GM18858 (cell line): ENCODE results near the gene SENP2.
"Not testable (repeated sequence)": the region's sequence is repeated elsewhere in the genome, so short reads cannot be mapped to it uniquely, and the experiment has no call there.

Experiments used
- ATAC-seq: cut with Tn5 transposase; IDR thresholded peaks from one replicate; pipeline ENCODE4 v1.9.1; 2021; ENCODE audit not compliant: unreplicated experiment

SENP2 gene

GRCh38 chr3:185585518-185585858 lies 607 bp upstream of the SENP2 start:
- ATAC-seq: no peak

DNA sequence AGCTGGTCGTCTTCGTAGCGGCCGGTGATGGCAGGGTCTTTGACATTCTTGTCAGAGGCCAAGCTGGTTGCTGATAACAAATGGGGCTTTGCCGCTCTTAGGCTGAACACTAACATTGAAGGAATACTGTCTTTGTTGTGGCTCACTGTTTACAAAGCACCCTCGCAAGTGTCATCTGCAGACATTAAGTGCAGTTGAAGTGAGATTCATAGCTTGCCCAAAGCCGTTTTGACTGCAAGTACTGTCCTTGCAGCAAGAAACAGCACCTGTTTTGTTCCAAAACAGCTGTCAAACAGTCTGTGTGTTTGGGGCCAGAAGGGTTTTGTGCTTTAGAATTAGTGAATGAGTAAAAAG lies 568 bp downstream of the SENP2 start:
- ATAC-seq: no peak

DNA sequence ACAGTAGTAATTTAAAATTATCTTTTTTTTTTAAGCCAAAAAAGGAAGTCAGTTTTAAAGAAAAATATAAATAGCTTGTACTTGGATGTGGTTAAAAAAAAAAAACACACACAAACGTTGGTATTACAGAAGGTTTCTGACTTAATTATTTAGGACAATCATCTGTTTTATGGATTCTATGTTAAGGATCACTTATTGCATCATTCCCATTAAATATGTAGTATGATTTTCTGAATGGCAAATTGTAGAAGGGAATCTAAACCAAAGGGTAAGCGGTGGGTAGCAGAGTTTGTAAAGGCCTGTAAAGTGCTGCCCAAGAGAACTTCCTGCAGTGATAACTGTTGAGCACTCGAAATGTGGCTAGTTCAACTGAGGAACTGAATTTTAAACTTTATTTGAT lies 8.0 kb downstream of the SENP2 start:
- ATAC-seq: no peak

DNA sequence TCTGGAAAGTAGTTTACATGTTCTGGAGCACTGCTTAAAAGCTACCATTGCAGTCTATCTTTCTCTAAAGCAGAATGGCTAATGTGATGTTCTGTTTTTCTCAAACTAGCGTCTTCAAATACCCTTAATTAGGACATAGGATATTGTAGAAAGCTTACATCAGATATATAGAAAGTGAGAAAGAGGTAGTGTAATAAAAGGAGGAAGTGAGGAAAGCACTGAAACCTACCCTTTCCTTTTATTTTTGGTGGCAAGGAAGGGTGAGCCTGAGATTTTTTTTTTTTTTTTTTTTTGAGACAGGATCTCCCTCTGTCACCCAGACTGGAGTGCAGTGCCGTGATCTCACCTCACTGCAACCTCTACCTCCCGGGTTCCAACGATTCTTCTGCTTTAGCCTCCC lies 9.4 kb downstream of the SENP2 start:
- no peak for ATAC-seq

GRCh38 chr3:185605566-185605965 lies 19.5 kb downstream of the SENP2 start:
- no peak for ATAC-seq

- ATAC-seq: no peak
Measured at GRCh38 chr3:185606196-185606595, 20.1 kb downstream of the SENP2 start.

DNA sequence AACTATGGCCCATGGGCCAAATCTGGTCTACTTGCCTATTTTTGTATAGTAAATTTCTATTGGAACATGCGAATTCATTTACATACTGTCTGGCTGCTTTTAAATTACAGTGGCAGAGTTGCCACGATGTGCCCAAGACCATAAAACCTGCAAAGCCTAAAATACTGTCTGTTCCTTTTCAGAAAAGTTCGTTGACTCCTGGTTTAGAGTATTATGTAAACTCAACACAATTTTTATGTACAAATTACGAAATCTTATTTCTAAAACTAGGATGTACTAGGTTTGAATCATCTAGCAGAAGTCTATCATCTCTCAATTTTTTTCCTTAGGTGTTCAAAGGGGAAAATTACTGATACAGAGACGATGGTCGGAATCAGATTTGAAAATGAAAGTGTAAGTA lies 26.9 kb downstream of the SENP2 start:
- ATAC-seq: no peak

GRCh38 chr3:185623939-185624665 lies 38.0 kb downstream of the SENP2 start:
- ATAC-seq: no peak

DNA sequence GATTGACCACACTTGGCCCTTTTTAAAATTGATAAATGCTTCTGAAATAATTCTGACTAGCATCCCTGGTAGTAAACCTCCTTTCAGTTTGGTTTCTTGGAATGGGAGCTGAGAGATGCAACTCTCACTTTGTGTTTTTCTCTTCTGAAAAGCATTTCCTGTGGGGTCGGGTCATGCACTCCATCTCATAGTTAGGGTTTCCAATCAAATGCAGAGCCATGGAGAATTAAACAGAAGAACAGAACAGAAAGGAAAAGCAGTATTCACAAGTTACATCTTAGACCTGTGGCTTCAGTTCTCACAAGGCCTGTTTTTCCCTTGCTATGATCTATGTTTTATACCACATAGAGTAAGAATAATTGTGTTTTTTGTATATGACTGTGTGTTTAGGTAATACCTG lies 39.7 kb downstream of the SENP2 start:
- ATAC-seq: no peak

DNA sequence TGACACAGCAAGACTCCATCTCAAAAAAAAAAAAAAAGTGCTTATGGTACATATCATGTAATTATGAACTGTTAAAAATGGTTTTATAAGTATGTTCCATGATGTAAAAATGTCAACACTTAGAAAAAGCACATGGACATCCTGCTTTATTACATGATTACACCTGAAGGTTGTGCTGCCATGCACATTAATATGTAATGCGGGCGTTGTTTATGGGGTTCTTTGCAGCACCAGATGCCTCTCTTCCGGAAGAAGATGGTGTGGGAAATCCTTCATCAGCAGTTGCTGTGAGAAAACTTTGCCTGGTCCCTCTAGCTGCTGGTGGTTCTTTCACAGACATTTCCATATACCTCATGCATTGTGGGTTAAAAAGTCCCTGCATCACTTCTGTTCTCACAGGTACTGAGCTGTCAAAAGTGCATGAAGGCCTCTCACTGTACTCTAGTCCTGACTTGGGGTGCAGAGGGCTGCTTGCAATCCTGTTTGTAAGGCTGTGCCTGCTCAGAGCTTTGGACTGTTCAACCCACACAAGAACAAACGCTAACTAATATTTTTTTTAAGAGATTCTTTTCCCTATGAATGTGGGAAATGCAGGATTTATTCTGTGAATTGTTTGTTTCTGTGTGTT lies 43.6 kb downstream of the SENP2 start:
- ATAC-seq: no peak

GRCh38 chr3:185630182-185630622 lies 44.1 kb downstream of the SENP2 start:
- no peak for ATAC-seq

GRCh38 chr3:185631108-185631507 lies 45.0 kb downstream of the SENP2 start:
- no peak for ATAC-seq

DNA sequence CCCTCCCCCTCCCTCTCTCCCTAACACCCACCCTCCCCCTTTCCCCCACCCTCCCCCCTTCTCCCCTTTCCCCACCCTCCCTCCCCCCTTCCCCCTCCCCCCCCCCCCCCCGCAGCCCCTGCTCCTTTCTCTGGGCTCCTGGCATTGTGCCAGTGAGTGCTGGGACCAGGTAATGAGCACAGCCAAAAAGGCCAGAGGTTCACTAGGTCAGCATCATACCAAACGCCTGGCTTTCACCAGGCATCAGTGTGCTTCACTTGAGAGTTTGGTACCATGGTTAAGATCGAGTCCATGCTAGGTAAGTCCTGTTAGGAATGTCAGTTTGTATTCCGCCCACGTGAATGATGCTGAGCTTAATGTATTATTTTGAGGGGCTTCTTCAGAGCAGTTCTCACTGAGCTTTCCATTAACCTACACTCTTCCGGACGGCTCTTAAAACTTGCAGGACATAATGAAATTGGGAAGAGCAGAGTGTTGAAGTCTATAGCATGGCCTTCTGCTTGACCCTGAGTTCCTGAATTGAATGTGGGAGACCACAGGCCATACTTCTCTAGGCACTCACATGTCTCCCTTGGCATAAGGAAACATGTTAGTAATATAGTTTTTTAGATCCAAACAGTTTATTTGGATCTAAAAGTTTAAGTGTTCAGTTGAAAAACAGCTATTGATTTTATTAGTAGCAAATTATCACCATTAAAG lies 45.6 kb downstream of the SENP2 start:
- ATAC-seq: no peak

DNA sequence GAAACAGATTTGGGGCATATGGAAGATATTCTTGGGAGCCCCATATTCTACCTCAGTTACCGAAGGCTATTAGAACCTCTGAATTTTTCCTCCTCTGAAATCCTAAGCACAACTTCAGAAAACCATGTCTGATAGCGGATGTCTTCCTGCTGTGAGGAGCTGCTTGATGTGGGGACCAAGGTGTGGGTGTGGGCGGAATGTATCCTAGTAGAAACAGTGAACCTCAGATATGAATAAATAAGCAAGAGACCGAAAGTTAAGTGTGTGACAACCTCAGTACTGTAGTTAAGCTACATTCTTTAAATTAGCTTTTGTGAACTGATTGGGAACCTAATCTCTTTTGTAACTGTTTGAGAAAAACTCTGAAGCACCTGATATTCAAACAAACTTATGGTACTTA lies 46.9 kb downstream of the SENP2 start:
- ATAC-seq: no peak

DNA sequence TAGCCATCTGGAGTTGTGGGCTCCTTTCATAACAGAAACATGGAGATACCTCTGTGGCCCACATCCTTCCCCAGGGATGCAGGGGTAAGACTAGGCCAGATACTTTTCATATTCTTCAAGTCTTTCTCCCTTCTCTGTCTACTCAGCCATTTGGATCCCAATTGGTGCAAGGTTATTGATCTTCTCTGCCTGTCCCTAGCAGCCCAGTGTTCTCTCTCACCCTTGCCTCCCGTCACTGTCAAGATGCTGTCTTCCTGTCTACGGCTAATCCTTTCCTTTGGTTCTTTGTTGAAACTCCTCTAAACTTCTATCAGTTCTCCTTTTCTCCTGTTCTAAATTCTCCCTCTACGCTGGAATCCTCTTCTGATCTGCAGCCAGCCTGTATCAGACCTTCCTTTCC lies 51.3 kb downstream of the SENP2 start:
- no peak for ATAC-seq

- ATAC-seq: not testable (repeated sequence)
Measured at GRCh38 chr3:185638651-185639050, 52.6 kb downstream of the SENP2 start.

- ATAC-seq: no peak
Measured at GRCh38 chr3:185639632-185640206, 53.6 kb downstream of the SENP2 start.

DNA sequence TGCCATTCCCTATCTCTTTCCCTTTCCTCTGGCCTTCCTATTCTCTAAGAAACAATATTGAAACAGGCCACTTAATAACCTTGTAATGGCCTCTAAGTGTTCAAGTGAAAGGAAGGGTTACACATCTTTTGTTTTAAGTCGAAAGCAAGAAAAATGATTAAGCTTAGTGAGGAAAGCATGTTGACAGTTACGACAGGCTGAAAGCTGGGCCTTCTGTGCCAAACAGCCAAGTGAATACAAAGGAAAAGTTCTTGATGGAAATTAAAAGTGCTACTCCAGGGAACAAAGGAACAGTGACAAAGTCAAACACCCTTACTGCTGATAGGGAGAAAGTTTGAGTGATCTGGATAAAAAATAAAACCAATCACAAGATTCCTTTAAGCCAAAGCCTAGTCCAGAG lies 54.2 kb downstream of the SENP2 start:
- ATAC-seq: no peak

DNA sequence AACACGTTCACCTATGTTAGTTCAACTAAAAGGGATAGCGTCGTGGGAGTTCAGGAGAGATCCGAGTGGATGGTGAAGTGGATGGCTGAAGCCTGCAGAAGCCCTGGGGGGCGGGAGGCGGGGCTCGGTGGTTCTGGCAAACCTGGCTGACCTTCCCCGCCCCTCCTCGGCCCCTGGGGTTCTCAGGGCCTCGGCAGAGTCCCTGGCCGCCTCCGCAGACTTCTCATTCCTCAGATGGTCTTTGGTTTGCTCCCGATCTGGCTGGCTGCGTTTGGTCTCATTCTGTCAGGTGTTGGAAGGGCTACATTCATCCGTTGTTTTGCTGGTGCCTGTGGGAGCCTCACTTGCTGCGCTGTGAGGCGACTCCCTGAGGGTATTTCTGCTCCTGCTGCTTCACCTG lies 59.1 kb downstream of the SENP2 start:
- not testable (repeated sequence) for ATAC-seq

- ATAC-seq: no peak
Measured at GRCh38 chr3:185645596-185646381, 59.7 kb downstream of the SENP2 start.

DNA sequence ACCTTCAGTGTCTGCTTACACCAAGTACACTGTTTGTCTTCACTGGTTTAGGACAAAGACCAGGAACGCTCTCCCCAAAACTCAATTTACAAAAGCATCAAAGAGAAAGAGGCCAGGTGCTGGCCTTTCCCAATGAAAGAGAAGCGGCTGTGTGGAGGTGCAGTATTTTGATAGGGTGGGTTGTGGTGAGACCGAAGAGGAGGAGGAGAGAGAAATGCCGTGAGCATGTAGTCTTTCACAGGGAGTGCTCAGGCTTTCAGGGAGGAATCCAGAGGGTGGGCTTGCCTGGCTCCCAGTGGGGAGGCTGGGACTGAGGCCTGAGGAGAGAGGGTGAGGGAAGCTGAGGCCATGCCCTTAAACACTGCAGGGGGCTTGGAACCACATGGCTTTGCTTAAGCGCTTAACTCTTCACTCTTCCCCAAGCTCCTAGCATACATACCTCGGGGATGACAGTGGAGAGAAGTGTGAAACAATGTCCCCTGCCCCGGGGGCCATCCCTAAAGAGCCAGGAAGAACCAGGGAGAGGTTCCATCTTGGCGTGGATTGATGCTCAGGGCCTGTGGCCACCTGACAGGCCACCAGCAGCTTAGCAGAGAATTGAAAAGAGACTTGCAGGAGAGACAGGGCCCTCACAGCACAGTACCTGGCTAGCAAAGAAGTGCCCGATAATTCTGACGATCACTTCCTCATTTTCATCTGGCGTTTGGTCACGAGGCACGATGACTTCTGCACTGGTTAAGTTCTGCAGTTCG lies 60.5 kb downstream of the SENP2 start:
- no peak for ATAC-seq
